ENCODE results near the gene RMP24.
"Not testable (repeated sequence)": the region's sequence is repeated elsewhere in the genome, so short reads cannot be mapped to it uniquely, and the experiment has no call there.

RMP24 gene

DNA sequence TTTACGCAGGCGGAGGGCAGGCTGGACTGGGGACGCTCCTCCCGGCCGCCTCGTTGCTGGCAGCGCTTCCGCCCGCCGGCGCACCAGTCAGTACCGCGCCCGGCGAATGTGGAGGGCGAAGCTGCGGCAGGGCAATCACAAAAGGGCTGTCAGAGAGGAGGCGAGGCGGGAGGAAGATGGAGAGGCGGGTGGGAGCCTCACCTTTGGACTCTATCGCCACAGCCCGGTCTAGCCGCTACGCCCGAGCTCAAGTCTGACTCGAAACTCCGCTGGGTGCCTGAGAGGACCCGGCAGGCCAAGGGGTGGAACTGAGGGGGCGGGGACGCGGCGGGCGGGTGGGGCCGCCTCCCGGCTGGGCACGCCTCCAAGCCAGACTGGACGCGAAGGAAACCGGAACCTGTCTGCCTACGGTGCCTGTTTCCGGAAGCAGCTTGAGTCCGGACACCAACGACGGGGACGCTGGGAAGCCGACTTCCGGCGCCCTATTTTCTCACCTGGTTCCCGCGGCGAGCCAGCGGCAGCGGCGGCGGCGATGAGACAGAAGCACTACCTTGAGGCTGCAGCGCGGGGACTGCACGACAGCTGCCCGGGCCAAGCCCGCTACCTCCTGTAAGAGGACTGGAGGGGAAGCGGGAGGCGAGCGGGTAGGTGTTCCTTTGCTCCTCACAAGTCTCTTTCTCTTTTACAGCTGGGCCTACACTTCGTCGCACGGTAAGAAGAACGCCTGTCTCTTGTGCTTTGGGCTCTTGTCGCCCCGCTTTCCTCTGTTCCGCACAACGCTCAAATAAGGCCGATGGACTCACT lies at the start of gene RMP24:
TSS of gene RMP24 (plus strand) at position 483 of the 804 bp plus-strand sequence.
- peak; percentile 84 for DNase-seq (ENCODE audit: low read depth)

DNA sequence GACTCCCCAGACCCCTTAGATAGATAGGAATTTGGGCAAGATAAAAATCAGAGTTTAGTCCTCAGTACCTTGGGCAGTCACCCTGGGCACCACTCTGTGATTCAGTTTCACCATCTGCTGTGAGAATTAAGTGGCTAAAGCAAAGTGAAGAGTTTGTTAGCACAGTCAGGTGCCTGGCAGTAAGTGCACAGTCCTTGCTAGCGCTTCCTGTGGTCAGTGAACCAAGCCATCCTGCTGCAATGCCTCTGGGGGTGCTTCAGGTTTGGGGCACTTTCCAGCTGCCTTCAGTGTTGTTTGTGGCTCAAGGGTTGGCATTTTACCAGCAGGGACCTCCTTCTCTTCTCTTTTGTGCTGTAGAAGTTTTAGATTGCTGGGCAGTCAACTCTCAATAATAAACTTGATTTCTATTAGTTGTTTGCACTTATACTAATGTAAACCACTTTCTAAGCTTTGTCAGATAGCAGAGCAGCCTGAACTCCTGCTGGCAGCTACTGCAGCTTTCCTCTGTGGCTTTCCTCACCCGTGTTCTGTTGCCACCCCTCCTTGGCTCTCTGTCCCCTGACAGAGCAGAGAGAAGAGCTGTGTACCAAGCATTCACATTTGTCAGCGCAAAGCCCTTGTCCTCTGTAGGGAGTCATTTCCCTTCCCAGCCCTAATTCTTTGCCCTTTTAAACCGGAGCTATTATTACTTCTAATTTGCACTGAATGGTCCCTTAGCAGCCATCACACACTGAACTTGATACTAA lies 48.4 kb upstream of the RMP24 start:
- DNase-seq (ENCODE audit: low read depth) = no peak

DNA sequence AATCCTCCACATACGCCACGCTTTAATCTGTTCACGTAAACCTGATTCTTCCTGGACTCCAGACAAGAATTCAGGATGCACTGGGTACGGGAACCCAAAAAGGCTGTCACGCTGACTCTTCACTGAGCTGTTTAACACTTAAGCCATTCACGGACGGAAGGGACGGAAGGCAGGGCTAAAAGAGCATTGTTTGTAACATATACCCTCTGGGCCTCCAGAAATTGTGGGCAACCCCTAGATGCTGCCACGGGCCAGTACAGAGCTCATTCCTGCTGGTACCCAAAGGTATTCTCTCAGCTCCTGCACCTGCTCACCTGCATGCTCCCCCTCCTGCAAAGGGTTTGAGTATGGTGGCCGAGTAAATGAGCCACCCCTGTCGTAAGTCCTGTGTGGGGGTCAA lies 45.6 kb upstream of the RMP24 start:
- no peak for DNase-seq (ENCODE audit: low read depth)

DNA sequence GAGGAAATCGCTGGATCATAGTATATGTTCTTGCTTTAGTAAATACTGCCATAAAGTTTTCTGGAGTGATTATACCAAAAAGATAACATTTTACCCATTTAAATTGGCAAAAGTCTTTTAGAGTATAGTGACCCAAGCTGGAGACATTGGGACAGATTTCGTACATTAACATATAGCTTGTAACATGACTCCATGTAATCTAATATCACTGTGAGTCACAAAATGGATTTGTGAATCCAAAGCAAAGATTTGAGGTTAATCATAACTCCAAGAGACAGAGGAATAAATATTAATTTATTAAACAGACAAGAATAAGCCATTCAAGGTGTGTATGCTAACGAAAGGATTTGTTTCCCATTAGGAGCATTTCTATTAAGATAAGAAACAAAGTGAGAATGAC lies 45.0 kb upstream of the RMP24 start:
- no peak for DNase-seq (ENCODE audit: low read depth)

DNA sequence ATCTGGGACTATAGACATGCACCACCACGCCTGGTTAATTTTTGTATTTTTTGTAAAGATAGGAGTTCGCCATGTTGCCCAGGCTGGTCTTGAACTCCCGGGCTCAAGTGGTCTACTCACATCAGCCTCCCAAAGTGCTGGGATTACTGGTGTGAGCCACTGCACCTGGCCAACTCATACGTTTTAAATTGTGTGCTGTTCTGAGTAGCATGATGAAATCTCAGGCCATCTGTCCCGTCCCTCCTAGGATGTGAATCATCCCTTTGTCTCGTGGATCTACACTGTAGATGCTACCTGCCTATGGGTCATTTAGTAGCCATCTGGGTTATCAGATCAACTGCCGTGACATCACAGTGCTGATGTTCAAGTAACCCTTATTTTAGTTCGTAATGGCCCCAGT lies 38.5 kb upstream of the RMP24 start:
- no peak for DNase-seq (ENCODE audit: low read depth)

DNA sequence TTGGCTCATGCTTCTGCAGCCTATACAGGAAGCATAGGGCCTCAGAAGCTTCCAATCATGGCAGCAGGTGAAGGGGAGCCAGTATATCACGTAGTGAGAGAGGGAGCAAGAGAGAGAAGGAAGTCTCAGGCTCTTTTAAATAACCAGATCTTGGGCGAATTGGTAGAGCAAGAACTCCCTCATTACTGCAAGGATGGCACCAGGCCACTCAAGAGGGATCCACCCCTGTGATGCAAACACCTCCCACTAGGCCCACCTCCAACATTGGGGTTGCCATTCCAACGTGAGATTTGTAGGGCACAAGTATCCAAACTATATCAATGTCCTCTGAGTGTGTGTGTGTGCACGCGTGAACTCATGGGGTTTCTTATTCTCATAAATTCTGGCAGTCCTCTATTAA lies 37.6 kb upstream of the RMP24 start:
- DNase-seq (ENCODE audit: low read depth) = no peak

DNA sequence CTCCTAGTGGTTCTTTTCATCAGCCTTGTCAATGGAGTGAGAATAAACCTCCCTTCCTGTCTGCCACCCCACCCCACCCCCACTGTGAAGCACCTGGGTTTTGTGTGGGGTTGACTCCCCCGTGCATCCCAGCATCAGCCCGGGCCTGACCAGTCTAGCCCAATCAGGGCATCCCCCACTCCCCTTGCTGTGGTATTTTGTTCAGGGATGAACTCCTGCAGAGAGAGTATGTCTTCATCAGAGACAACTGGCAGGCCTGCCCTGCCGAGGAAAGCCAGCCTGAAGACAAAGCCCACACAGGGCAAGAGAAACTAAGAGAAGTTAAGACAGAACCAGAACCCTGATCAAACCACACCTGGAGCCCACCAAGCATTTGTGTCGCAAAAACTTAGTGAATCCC lies 36.7 kb upstream of the RMP24 start:
- no peak for DNase-seq (ENCODE audit: low read depth)

DNA sequence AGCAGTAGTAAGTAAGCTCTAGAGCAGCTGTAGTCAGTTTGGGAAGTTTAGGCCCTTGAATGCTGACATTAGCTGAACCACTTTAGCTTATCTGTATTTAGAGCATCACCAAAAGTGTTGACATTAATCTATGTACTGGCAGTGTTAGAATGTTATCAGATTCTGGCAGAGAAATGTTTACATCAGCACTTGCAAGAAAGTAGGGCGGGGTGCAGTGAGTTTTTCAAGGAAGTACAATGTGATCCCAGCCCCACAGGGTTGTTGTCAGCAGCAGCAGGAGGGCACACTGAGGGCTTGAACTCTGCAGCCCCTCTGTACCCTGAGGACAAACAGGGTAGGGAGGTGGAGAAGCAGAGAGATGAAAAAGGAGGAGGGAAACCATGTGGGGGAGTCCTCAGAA lies 35.5 kb upstream of the RMP24 start:
- no peak for DNase-seq (ENCODE audit: low read depth)

DNA sequence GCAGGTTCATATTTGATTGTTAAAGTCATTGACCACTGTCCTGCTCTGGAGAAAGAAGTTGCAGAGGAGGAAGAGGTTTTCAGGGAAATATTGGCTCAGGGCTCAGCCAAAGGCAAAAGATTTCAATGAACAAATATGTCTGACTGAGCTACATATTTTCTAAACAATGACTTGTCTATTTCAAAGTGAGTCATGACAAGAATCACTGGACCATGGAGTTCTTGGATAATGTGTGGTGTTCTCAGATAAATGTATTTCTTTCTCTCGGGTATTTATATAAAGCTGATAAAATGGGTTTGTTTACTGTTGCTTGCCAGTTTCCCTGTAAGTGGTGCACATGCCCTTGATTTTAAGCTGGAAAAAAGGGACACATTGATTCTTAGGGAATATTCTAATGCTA lies 34.3 kb upstream of the RMP24 start:
- no peak for DNase-seq (ENCODE audit: low read depth)

DNA sequence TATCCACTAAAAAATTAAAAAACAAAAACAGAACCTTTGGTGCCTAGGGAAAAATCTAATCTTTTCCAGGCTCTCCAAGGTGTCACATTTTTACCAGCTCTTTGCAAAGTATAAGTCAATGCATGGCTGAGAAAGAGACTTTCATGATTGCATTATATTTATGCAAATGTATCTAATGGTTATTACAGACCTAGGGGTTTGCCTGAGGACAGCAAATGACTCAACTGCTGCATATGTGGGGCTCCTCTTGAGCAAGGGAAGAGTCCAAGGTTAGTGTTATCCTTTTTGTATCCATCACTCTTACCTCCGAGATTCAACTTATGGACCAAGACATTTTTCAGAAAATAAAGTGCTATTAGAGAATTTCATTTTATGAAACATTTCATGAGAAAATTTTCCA lies 33.9 kb upstream of the RMP24 start:
- DNase-seq (ENCODE audit: low read depth) = no peak

DNA sequence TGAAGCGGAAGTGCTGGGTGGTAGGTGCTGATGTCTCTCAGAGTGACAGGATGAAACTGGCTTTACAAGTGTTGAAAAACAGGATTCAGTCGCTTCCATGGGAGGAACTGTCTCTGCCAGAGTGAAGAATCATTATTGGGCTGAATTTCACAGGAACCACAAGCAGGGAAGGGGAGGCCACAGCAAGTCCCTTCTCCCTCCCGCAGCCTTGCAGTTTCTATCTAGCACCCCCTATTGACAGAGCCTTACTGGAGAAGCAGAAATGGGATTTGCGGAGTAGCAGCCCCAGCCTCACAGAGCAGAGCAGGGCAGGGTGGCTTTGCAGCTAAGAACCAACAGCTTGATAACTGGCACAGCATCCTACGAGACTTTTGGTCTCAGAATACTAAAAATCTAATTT lies 33.3 kb upstream of the RMP24 start:
- no peak for DNase-seq (ENCODE audit: low read depth)

DNA sequence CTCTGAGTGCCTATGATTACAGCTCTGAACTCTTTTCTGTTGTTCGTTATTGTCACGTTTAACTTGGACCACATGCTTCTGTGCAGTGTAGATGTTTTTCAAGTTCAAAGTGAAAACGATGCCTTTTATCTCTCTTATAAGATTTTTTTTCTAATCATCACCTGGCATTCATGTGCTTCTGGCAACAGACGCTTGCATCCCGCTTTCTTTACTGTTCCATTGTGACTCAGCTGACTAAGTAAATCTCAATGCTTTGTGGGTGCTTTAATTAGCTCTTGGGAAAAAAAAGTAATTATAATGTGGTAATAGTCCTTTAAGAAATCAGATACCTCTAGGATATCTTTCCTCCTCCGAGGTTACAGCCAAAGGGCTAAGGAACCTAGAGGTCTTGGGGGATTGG lies 31.2 kb upstream of the RMP24 start:
- DNase-seq (ENCODE audit: low read depth) = no peak

DNA sequence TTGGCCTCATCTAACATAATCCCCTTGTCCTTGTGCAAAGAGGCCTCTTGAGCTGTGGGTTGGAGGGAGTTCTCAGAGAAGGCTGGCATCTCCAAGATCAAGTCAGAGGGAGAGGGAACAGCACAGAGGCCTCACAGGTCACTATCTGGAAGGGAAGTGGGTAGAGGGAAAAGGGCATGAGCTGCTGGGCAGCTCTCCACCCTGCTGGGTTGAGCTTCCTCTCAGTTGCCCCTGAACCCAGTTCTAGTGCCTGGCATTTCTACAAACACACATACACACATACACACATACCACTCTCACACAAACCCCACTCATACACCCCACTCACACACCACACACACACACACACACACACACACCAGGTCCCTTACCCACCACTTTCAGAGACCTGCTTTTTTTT lies 30.3 kb upstream of the RMP24 start:
- no peak for DNase-seq (ENCODE audit: low read depth)

DNA sequence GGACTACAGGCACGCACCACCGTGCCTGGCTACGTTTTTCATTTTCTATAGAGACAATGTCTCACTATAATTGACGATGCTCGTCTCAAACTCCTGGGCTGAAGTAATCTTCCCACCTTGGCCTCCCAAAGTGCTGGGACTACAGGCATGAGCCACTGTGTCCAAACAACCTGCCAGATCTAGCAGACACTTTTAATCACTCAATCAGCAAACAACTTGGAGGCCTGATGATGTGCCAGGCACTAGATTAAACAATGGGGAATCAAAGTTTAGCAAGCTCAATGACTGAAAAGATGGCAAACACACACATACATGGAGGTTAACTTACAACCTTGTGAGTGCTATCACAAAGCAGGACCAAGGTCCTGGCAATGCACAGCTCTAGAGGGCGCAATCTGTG lies 29.8 kb upstream of the RMP24 start:
- no peak for DNase-seq (ENCODE audit: low read depth)

DNA sequence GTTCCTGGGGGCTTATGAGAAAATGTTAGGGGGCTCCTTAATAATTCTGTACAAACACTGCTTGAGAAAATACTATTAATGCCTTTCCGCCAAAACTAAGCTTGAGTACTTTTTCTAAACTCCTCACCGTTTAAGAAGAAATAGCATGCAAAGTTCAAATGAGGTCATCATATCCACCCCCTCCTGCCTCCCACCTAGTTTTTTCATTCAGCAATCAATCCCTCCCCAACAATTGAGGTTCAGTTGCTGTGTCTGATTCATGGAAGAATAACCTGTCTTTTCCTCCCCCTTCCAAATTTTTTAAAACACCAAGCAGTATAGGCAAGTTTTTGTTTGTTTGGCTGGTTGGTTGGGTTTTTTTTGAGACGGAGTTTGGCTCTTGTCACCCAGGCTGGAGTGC lies 24.4 kb upstream of the RMP24 start:
- no peak for DNase-seq (ENCODE audit: low read depth)

DNA sequence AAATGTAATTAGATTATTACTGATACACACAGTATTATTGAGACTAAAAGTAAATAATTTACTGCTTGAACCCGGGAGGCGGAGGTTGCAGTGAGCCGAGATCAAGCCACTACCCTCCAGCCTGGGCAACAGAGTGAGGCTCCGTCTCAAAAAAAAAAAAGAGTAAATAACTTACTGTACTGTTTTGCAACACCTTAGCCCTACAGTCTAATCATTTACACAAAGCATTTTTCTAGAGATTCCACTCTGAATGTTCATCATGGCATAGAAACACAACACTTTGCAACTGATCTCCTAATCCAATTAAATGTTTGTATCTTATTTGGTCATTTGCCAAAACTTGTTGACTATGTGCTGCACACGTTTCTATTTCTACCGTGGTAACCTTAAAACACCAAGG lies 23.4 kb upstream of the RMP24 start:
- DNase-seq (ENCODE audit: low read depth) = no peak

DNA sequence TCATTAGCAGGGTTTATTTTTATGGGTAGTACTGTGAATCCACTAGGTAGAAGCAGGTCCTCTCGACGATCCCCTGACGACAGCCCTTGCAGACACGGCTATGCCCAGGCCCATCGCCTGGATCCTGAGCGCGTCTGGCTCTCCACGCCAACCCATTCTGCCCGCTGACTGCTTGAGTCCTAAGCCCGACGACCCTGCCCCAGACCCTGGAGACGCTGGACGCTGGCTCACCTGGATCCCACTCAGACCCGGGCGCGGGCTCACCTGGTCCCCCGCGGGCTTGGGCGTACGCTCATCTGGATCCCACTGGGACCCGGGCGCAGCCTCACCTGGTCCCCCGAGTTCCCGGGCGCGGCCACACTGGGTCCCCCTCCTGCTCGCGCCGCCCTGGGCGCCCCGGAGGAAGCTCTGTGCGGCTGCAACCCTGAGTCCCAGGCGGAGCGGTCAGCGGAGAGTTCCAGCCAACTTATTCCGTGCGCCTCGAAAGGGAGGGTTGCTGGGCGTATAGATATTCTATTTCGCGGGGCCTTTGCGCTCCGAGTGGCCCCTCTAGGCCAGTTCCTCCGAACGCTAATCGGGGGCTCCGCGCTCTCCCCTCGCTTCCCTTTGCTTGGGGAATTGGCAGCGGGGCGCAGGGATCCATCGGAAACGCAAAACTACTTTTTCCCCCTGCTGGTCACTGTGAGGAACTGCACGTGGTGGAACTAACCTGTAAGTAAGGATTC lies 22.4 kb upstream of the RMP24 start:
- peak; percentile 17 for DNase-seq (ENCODE audit: low read depth)

DNA sequence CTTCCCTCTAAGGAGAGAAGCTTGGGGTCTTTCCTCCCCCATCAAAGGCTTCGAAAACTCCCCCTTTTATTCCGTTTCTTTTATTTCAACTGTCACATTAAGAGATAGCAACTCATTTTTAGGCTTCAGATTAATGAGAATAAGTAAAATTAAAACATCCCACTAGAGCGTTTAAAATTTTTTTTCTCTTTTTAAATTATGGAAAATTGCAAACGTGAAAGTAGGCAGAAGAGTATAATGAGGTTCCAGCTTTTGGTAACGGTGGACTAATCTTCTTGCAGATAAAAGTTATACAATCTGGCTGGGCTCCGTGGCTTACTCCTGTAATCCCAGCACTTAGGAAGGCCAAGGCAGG lies 21.9 kb upstream of the RMP24 start:
- DNase-seq (ENCODE audit: low read depth) = no peak

DNA sequence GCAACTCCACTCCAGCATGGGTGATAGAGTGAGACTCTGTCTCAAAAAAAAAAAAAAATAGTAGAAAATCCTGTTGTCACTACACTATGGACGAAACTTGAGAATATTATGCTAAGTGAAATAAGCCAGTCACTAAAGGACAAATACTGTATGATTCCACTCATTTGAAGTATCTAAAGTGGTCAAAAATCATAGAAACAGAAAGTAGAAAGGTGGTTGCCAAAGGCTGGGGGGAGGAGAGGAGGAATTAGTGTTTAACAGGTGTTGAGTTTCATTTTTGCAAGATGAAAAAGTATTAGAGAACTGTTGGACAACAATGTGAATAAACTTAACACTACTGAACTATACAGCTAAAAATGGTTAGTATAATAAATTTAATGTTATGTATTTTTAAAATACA lies 18.8 kb upstream of the RMP24 start:
- DNase-seq (ENCODE audit: low read depth) = no peak

DNA sequence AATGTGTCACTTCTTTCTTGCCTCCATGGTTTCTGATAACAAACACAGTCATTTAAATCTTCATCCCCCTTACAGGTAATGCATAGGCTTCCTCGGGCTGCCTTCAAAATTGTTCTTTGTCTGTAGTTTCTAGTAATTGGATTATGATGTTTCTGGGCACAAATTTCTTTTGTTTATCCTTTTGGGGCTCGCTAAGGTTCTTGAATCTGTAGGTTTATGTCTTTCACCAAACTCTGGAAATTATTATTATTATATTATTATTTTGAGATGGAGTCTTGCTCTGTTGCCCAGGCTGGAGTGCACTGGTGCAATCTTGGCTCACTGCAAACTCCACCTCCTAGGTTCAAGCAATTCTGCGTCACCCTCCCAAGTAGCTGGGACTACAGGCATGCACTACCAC lies 16.3 kb upstream of the RMP24 start:
- DNase-seq (ENCODE audit: low read depth) = no peak

DNA sequence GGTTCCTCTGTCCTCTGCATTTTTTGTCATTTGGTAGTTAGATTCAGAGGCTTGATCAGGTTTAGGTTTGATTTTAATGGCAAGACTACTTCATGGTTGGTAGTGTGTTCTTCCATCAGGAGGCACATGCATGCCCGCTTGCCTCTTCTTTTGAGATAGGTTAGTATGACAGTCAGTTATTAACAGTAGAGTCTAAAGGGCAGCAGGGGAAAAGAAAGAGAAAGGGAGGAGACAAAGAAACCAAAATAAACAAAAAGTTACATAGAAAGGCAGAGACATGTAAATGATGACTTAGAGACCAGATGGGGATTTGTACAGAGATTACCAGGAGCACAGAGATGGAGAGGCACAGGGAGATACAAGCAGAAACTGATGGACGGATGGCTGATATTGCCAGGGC lies 10.2 kb upstream of the RMP24 start:
- no peak for DNase-seq (ENCODE audit: low read depth)

DNA sequence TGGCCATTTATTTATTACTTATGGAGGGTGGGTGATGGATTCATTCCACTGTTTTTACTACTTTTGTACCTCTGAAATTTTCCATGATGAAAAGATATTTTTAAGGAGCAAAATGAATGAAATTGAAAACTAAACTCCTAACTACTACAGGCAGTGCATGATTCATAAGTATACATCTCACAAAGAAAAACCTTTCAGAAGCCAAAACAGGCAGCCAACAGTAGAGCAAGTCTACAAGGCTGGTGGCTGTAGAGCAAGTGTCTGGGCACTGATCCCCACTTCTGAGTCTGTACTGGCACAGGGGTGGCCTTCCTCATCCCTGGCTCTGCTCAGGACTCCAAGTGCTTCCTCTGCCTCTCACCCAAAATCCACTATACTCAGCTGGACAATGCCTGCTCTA lies 8.2 kb upstream of the RMP24 start:
- no peak for DNase-seq (ENCODE audit: low read depth)

DNA sequence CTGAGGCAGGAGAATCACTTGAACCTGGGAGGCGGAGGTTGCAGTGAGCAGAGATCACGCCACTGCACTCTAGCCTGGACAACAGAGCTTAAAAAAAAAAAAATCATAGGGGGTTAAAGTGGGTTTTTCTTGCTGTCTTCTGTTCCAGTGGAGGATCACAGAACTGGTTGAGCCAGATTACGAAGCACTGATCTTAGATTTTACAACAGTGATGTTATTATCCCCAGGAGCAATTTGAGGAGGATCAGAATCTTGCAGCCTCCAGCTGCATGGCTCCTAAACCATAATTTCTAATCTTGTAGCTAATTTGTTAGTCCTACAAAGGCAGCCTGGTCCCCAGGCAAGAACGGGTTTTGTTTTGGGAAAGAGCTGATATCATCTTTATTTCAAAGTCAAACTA lies 4.6 kb upstream of the RMP24 start:
- not testable (repeated sequence) for DNase-seq (ENCODE audit: low read depth)

Measured in stimulated activated CD8-positive, alpha-beta memory T cell treated with anti-CD3 and anti-CD28 coated beads, Interleukin-15, amount 100 ng/mL, for 24 hours (primary cell).